GM12878 (cell line): ENCODE measurements around the gene RUNDC3A. TPM values are rescaled to one million over a fixed set of nuclear protein-coding genes. Genes with fewer than 3 reads are reported as not detected.

Experiments
- ATAC-seq: fragments of 200-7000 bp; cut with Tn5 transposase; 3 replicates; pipeline ENCODE4 v1.9.1; 2020; ENCODE audit warnings: mild to moderate bottlenecking, moderate library complexity
- BruUV-seq: library from RNA; stranded (reverse); fragments of 400-500 nt; replicated peaks from 2 replicates; lab custom pipeline; 2021; lab: Mats Ljungman, UMichigan
- CTCF ChIA-PET: fragments of 300-600 bp; sonication (Branson Sonifier 250); formaldehyde crosslinking; extraction: SDS; loops from one replicate; lab custom pipeline; 2021; ENCODE audit warnings: inconsistent platforms; lab: Yijun Ruan, JAX
- POLR2A ChIA-PET: fragments of 350-600 bp; formaldehyde crosslinking; extraction: SDS; loops from one replicate; lab custom pipeline; 2021; ENCODE audit warnings: inconsistent platforms; lab: Charles Lee
- RAD21 ChIA-PET: fragments of 300-600 bp; sonication (Branson Sonifier 250); formaldehyde crosslinking; loops from one replicate; lab custom pipeline; 2023; ENCODE audit warnings: antibody characterized with exemption; ENCODE audit not compliant: unreplicated experiment; lab: Charles Lee
- SMC1A ChIA-PET: fragments of 300-600 bp; sonication (Branson Sonifier 250); formaldehyde crosslinking; loops from one replicate; lab custom pipeline; 2023; ENCODE audit not compliant: unreplicated experiment, uncharacterized antibody; lab: Charles Lee
- DNase-seq: peaks from one replicate; pipeline ENCODE4 v3.0.0-alpha.2; 2011; ENCODE audit warnings: low read depth, low spot score
- FAIRE-seq: peaks from 3 replicates; lab custom pipeline; 2011; peaks lifted over from hg19 to GRCh38; lab: Jason Lieb, UNC
- H2AFZ ChIP-seq: 2 replicates; pipeline ENCODE4 v1.6.0; 2011; ENCODE audit warnings: low read depth, low read length, control low read depth; ENCODE audit not compliant: control insufficient read depth
- H3K27ac ChIP-seq: 2 replicates; pipeline ENCODE4 v1.5.1; 2011; ENCODE audit warnings: control low read depth; ENCODE audit not compliant: control insufficient read depth, insufficient read depth
- H3K27me3 ChIP-seq, 2 experiments: replicated peaks in 1 of 2; 2 replicates each; pipeline versions ENCODE4 v1.6.0 to v1.6.1; 2011; ENCODE audit warnings: low read length in 1 of 2; ENCODE audit not compliant: control insufficient read depth in 2 of 2, insufficient read depth in 2 of 2
- H3K36me3 ChIP-seq, 2 experiments: 2 replicates each; pipeline ENCODE4 v1.5.1; 2011; ENCODE audit warnings: low read length in 1 of 2; ENCODE audit not compliant: control insufficient read depth in 2 of 2, insufficient read depth in 2 of 2
- H3K4me1 ChIP-seq: 2 replicates; pipeline ENCODE4 v1.6.1; 2011; ENCODE audit warnings: mild to moderate bottlenecking, low read length, moderate library complexity, mixed read lengths; ENCODE audit not compliant: control insufficient read depth, insufficient read depth
- H3K4me2 ChIP-seq: 2 replicates; pipeline ENCODE4 v1.6.0; 2011; ENCODE audit warnings: control low read depth; ENCODE audit not compliant: control insufficient read depth, insufficient read depth
- H3K4me3 ChIP-seq: fragments of 200-600 bp; sonication (generic); 2 replicates; pipeline ENCODE4 v1.5.1; 2016
- H3K79me2 ChIP-seq: 2 replicates; pipeline ENCODE4 v1.6.0; 2011; ENCODE audit warnings: low read length; ENCODE audit not compliant: control insufficient read depth, insufficient read depth
- H3K9ac ChIP-seq: 2 replicates; pipeline ENCODE4 v1.8.0; 2011; ENCODE audit warnings: low read length, control low read depth, mixed read lengths; ENCODE audit not compliant: control insufficient read depth, insufficient read depth
- H3K9me3 ChIP-seq: replicated peaks from 3 replicates; pipeline ENCODE4 v1.5.1; 2011; ENCODE audit warnings: mild to moderate bottlenecking, low read length; ENCODE audit not compliant: control insufficient read depth, insufficient read depth
- H4K20me1 ChIP-seq: 2 replicates; pipeline ENCODE4 v1.6.0; 2011; ENCODE audit not compliant: control insufficient read depth, insufficient read depth
- EGR1 ChIP-seq, 2 experiments: IDR thresholded peaks; 1 replicate in 1 of 2; 2 replicates in 1 of 2; pipeline ENCODE4 v1.6.1; 2011 to 2012; ENCODE audit warnings: low read depth in 2 of 2, low read length in 2 of 2, borderline replicate concordance in 1 of 2, mild to moderate bottlenecking in 1 of 2, moderate library complexity in 1 of 2
- KDM1A ChIP-seq: fragments of 200-600 bp; sonication (generic); IDR thresholded peaks from 2 replicates; pipeline ENCODE4 v1.6.1; 2016; ENCODE audit warnings: borderline replicate concordance
- KLF5 ChIP-seq: fragments of 450-650 bp; IDR thresholded peaks from 2 replicates; pipeline ENCODE4 v1.6.1; 2014; ENCODE audit warnings: mild to moderate bottlenecking; ENCODE audit not compliant: partially characterized antibody
- MEF2A ChIP-seq: IDR thresholded peaks from 2 replicates; pipeline ENCODE4 v1.6.1; 2011; ENCODE audit warnings: low read depth, mild to moderate bottlenecking, low read length, moderate library complexity; ENCODE audit not compliant: insufficient read depth
- RAD21 ChIP-seq: IDR thresholded peaks from 2 replicates; pipeline ENCODE4 v1.6.1; 2011; ENCODE audit warnings: mild to moderate bottlenecking, low read depth, low read length, moderate library complexity; ENCODE audit not compliant: insufficient read depth
- RUNX3 ChIP-seq: IDR thresholded peaks from 2 replicates; pipeline ENCODE4 v1.6.1; 2012; ENCODE audit warnings: low read length, inconsistent platforms
- SIN3A ChIP-seq: IDR thresholded peaks from 2 replicates; pipeline ENCODE4 v1.6.1; 2012; ENCODE audit warnings: low read depth, low read length, improper control_type of control experiment
- SIX5 ChIP-seq: IDR thresholded peaks from 2 replicates; pipeline ENCODE4 v1.6.1; 2011; ENCODE audit warnings: mild to moderate bottlenecking, low read depth, low read length, moderate library complexity; ENCODE audit not compliant: severe bottlenecking
- SMAD1 ChIP-seq: fragments of 450-650 bp; IDR thresholded peaks from 2 replicates; pipeline ENCODE4 v1.6.1; 2018; ENCODE audit warnings: mild to moderate bottlenecking, low read depth; ENCODE audit not compliant: partially characterized antibody
- SUPT20H ChIP-seq: IDR thresholded peaks from 2 replicates; pipeline ENCODE4 v1.6.1; 2011; ENCODE audit warnings: low read depth, mild to moderate bottlenecking, low read length, moderate library complexity, borderline replicate concordance; ENCODE audit not compliant: control insufficient read depth
- TCF12 ChIP-seq: IDR thresholded peaks from 2 replicates; pipeline ENCODE4 v1.6.1; 2011; ENCODE audit warnings: low read depth, mild to moderate bottlenecking, low read length
- WGBS: methylation state at CpG from one replicate; pipeline ENCODE4 v1.1.6; 2016; ENCODE audit warnings: low lambda C conversion rate; ENCODE audit not compliant: insufficient replicate concordance, insufficient coverage; ENCODE audit errors: missing lambda C conversion rate; 5-methylcytosine and 5-hydroxymethylcytosine counted together
- in situ Hi-C: fragments of 300-500 bp; cut with MboI; formaldehyde crosslinking; loops from 9 replicates; pipeline ENCODE4 v1.14.3; 2018; ENCODE audit warnings: mixed read lengths
- intact Hi-C: fragments of 100-400 bp; cut with micrococcal nuclease; formaldehyde crosslinking; loops from one replicate; pipeline ENCODE4 v1.14.2; 2022; ENCODE audit not compliant: unreplicated experiment
- polyA plus RNA-seq, 11 experiments: library from polyadenylated mRNA; depleted of rRNA in 4 of 11; unstranded in 6 of 11; stranded (reverse) in 5 of 11; fragments of >200 nt; fragmentation: Nextera tagmentation in 4 of 11; fragmentation: Illumina TruSeq in 1 of 11; extraction: Ambion mirVana in 4 of 11; extraction: Trizol in 1 of 11; gene quantifications; 1 replicate in 1 of 11; 2 replicates in 10 of 11; pipeline versions ENCODE4 v1.2.1 to v1.2.3, GENCODE V29; 2011 to 2016; ENCODE audit warnings: inconsistent platforms in 2 of 11, missing spikeins in 2 of 11, low read depth in 1 of 11
- total RNA-seq, 4 experiments: library from RNA; depleted of rRNA in 3 of 4; stranded (reverse); fragments of >200 nt in 3 of 4; fragmentation: Illumina TruSeq in 1 of 4; extraction: Trizol in 1 of 4; gene quantifications; 2 replicates each; pipeline versions ENCODE4 v1.2.1 to v1.2.3, GENCODE V29; 2013 to 2021
- TF ChIP-seq, protein P1 (sequence below): fragments of 450-650 bp; IDR thresholded peaks from 2 replicates; pipeline ENCODE4 v1.6.1; 2016; ENCODE audit warnings: mild to moderate bottlenecking, moderate library complexity, borderline replicate concordance
- TF ChIP-seq, protein P2 (sequence below): IDR thresholded peaks from 2 replicates; pipeline ENCODE4 v1.6.1; 2012; ENCODE audit warnings: low read length, inconsistent platforms
- TF ChIP-seq, protein P3 (sequence below): IDR thresholded peaks from 2 replicates; pipeline ENCODE4 v1.6.1; 2012; ENCODE audit warnings: low read depth, low read length, improper control_type of control experiment

Gene RUNDC3A
- total and polyA plus RNA-seq, 10 of the 15 experiments (the other 5 are each of a cell fraction or from before 2014, with no cell fraction given) = 0.07 to 0.17 TPM; not detected in 8

DNA sequence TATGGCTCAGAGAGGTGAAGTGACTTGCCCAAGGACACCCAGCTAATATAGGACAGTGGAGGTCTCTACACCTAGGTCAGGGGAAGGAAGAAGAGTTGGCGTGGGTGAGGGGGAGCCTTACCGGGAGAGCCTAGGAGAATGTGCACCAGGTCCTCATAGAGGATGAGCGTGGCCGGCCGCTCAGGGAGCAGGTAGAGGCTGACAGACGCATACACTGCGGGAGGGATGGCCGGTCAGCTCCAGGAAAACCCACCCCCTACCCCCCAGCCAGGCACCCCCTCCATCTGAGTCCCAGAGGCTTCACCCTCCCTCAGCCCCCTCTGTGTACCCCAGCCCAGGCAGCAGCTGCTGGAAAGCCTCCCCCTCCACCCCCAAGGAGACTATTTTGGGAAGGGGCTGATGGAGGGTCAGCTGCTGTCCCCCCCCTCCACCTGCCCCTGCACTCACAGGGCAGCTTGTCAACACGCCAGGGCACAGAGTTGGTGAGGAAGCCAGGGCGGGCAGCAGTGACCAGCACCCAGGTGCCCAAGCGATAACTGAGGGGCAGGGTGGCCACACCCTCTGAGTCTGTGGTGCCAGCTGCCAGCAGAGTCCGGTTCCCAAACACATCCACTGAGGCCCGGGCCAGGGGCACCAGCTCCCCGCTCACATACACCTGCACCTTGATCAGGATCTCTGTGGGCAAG, 51.2 kb downstream of the RUNDC3A start:
- TF ChIP-seq SMAD1 (no peak), SIN3A (no peak), SUPT20H (no peak), TCF12 (no peak), SIX5 (no peak), RUNX3 (no peak), KDM1A (no peak), RAD21 (no peak), MEF2A (no peak), EGR1 (IDR thresholded peaks at IDR 0.05; ENCODE audit: borderline replicate concordance in 1 of 2, low read depth in 2 of 2, low read length in 2 of 2) (no peak), KLF5 (no peak)
- TF ChIP-seq, protein P1, sequence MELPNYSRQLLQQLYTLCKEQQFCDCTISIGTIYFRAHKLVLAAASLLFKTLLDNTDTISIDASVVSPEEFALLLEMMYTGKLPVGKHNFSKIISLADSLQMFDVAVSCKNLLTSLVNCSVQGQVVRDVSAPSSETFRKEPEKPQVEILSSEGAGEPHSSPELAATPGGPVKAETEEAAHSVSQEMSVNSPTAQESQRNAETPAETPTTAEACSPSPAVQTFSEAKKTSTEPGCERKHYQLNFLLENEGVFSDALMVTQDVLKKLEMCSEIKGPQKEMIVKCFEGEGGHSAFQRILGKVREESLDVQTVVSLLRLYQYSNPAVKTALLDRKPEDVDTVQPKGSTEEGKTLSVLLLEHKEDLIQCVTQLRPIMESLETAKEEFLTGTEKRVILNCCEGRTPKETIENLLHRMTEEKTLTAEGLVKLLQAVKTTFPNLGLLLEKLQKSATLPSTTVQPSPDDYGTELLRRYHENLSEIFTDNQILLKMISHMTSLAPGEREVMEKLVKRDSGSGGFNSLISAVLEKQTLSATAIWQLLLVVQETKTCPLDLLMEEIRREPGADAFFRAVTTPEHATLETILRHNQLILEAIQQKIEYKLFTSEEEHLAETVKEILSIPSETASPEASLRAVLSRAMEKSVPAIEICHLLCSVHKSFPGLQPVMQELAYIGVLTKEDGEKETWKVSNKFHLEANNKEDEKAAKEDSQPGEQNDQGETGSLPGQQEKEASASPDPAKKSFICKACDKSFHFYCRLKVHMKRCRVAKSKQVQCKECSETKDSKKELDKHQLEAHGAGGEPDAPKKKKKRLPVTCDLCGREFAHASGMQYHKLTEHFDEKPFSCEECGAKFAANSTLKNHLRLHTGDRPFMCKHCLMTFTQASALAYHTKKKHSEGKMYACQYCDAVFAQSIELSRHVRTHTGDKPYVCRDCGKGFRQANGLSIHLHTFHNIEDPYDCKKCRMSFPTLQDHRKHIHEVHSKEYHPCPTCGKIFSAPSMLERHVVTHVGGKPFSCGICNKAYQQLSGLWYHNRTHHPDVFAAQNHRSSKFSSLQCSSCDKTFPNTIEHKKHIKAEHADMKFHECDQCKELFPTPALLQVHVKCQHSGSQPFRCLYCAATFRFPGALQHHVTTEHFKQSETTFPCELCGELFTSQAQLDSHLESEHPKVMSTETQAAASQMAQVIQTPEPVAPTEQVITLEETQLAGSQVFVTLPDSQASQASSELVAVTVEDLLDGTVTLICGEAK = no peak
- TF ChIP-seq, protein P2, sequence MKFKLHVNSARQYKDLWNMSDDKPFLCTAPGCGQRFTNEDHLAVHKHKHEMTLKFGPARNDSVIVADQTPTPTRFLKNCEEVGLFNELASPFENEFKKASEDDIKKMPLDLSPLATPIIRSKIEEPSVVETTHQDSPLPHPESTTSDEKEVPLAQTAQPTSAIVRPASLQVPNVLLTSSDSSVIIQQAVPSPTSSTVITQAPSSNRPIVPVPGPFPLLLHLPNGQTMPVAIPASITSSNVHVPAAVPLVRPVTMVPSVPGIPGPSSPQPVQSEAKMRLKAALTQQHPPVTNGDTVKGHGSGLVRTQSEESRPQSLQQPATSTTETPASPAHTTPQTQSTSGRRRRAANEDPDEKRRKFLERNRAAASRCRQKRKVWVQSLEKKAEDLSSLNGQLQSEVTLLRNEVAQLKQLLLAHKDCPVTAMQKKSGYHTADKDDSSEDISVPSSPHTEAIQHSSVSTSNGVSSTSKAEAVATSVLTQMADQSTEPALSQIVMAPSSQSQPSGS = no peak
- TF ChIP-seq, protein P3, sequence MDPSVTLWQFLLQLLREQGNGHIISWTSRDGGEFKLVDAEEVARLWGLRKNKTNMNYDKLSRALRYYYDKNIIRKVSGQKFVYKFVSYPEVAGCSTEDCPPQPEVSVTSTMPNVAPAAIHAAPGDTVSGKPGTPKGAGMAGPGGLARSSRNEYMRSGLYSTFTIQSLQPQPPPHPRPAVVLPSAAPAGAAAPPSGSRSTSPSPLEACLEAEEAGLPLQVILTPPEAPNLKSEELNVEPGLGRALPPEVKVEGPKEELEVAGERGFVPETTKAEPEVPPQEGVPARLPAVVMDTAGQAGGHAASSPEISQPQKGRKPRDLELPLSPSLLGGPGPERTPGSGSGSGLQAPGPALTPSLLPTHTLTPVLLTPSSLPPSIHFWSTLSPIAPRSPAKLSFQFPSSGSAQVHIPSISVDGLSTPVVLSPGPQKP = no peak
- H3K4me3 ChIP-seq = no peak overlapping the region
- no TSS peak for BruUV-seq
- in situ Hi-C loops (no loop called here), intact Hi-C loops (no loop called here)
- no peaks in the 10 kb centered on the region for H3K36me3 ChIP-seq
- no peak for ATAC-seq
- H3K27me3 ChIP-seq = peaks cover 0 to 2% of the 10 kb centered on the region in 2 experiments; a peak in 1 of 4 replicates
- no peak for DNase-seq
- H2AFZ ChIP-seq = no peak overlapping the region
- no peaks in the 10 kb centered on the region for H3K9me3 ChIP-seq
- no peak overlapping the region for H3K9ac ChIP-seq
- ChIA-PET RAD21 (interaction anchor here (0.5 kb wide), 1 partner anchor 195 kb away, joined by 3 read pairs; no protein-coding TSS in a partner anchor), SMC1A (no interaction called here), POLR2A (interaction anchor here (0.8 kb wide), 1 partner anchor 28 kb away, joined by 3 read pairs; no protein-coding TSS in a partner anchor), CTCF (interaction anchor here (0.7 to 2.7 kb wide), 6 partner anchors 9 to 248 kb away, joined by 3 to 11 read pairs (median 4); no protein-coding TSS in a partner anchor)
- H3K27ac ChIP-seq = no peak overlapping the region
- H3K79me2 ChIP-seq = no peaks in the 10 kb centered on the region
- no peak for FAIRE-seq
- H3K4me2 ChIP-seq = no peak overlapping the region
- no peaks in the 10 kb centered on the region for H3K4me1 ChIP-seq
- 48% methylated on average over 11 of the region's 14 CpGs for WGBS
- H4K20me1 ChIP-seq = no peaks in the 10 kb centered on the region
